GOT3 (cell line): Measurements from ENCODE around the gene PKMYT1.
A peak's percentile ranks its signal among the peaks of the same experiment; 100 is the strongest.

ENCODE experiments used
- DNase-seq: peaks from one replicate; lab custom pipeline; 2025; ENCODE audit warnings: mixed read lengths; lab: John Stamatoyannopoulos, UW

PKMYT1 gene

GRCh38 chr16:2996298-2996697 is 16.1 kb upstream of the PKMYT1 start:
- DNase-seq = no peak

GRCh38 chr16:2992383-2993081 is 12.3 kb upstream of the PKMYT1 start:
- DNase-seq = no peak

GRCh38 chr16:2991566-2992261 is 11.5 kb upstream of the PKMYT1 start:
- DNase-seq = no peak

GRCh38 chr16:2990891-2991290 is 10.6 kb upstream of the PKMYT1 start:
- DNase-seq = no peak

- no peak for DNase-seq
These were observed 8.4 kb upstream of the PKMYT1 start for GRCh38 chr16:2988590-2989099.

GRCh38 chr16:2987833-2988232 is 7.6 kb upstream of the PKMYT1 start:
- no peak for DNase-seq

GRCh38 chr16:2987286-2987685 is 7.0 kb upstream of the PKMYT1 start:
- no peak for DNase-seq

GRCh38 chr16:2986623-2987188 is 6.5 kb upstream of the PKMYT1 start:
- DNase-seq = no peak

- DNase-seq = no peak
These were observed 5.7 kb upstream of the PKMYT1 start for GRCh38 chr16:2985893-2986355.

GRCh38 chr16:2985462-2985861 is 5.2 kb upstream of the PKMYT1 start:
- no peak for DNase-seq

- DNase-seq = peak; percentile 52
These were observed 3.5 kb upstream of the PKMYT1 start for GRCh38 chr16:2983706-2984136.

GRCh38 chr16:2982402-2982801 is 2.2 kb upstream of the PKMYT1 start:
- DNase-seq = no peak

GRCh38 chr16:2981899-2982250 is 1.6 kb upstream of the PKMYT1 start:
- DNase-seq = no peak

- DNase-seq = no peak
These were observed 1.1 kb upstream of the PKMYT1 start for GRCh38 chr16:2981177-2981898.

GRCh38 chr16:2979669-2980226 is 498 bp downstream of the PKMYT1 start:
- DNase-seq = no peak

- no peak for DNase-seq
These were observed 2.8 kb downstream of the PKMYT1 start for GRCh38 chr16:2977440-2977839.

- DNase-seq = no peak
These were observed 3.6 kb downstream of the PKMYT1 start for GRCh38 chr16:2976673-2977072.

GRCh38 chr16:2976201-2976600 is 4.0 kb downstream of the PKMYT1 start:
- no peak for DNase-seq

- no peak for DNase-seq
These were observed 5.0 kb downstream of the PKMYT1 start for GRCh38 chr16:2975161-2975795.

GRCh38 chr16:2974319-2975056 is 5.8 kb downstream of the PKMYT1 start:
- DNase-seq = no peak
